Renal cortical epithelial cell (primary cell): ENCODE results near the gene NUDT3. TPM values are rescaled to one million over a fixed set of nuclear protein-coding genes. Genes with fewer than 3 reads are reported as not detected.

Source experiments
- DNase-seq: peaks from one replicate; pipeline ENCODE4 v3.0.0-alpha.2; 2011; ENCODE audit warnings: low read depth
- total RNA-seq: library from RNA; depleted of rRNA; stranded (reverse); fragments of >200 nt; gene quantifications from 2 replicates; pipeline ENCODE4 v1.2.3, GENCODE V29; 2014

The NUDT3 gene
- total RNA-seq, 1 donor from 2014 or later: 26.9 TPM

DNA sequence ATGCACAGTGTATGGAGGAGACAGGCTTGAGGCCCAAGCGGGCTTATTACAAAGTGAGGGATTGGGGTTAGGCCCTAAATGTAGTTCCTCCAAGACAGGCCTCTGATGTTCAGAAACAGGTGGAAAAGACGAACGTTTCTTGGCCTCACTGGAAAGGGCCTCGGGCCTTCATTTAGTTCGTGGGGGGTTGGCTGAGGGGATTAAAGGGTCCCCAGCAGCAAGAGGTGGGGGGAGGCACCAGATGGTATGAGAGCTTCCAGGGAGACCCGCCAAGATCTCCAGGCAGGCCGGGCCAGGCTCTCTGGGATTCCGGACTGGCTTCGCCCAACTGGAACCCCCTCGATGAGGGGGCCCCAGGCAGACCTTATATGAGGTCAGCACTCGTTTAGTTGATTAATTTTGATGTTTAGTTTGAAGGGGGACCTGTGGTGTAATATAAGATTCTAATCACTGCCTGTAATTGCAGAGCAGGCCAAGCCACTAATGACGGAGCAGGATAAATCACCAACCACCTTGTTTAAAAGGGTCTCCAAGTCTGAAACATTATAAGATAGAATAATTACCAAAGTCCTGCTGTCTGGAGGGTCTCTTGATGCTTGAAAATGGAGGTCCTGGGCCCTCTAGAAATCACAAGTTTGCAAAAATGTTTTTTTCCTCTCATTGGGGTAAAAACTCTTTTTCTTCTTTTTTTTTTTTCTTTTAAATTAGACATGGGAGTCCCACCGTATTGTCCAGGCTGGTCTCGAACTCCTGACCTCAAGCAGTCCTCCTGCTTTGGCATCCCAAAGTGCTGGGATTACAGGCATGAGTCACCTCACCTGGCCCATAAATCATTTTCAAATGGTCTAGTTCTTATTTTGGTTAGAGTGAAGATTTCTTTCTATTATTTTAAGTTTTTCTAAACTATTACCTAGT lies 153.6 kb downstream of the NUDT3 start:
- no peak for DNase-seq

DNA sequence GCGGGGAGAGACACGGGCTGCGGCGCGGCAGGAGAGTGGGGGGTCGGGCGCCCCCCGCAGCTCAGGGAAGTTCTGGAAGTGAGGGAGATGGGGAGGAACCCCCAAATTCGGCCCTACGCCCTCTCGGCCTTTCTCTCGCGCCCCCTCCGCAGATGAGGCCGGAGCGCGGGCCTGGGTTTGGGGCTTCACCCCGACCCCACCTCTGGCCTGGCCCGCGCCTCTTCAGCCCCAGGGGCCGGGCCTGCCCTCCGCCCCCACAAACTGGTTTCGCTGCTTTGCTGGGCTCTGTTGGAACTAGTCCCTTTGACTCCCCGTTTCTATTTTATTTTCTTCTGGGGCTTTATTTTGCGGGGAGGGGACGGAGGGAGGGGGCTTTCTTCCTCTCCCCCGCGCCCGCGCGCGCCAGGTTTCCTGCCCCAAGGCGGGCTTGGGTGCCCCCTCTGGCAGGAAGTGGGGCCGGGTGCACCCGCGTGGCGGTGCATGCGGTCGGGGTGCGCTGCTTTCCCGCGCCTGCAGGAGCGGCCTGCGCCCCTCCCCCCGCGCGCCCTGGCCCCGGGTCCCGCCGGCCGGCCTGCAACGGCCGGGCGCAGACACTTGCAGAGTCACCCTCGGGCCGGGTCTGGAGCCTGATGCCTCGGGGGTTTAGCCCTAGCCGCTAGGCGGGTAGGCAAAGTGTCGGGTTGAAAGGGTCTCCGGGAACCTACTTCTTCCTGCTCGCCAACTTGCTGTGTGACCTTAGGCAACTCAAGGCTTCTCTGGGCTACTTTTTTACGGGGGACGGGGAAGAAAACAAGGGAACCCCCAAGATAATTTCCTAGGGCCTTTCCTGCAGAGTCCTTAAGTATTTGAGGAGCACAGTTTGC lies 154.5 kb downstream of the NUDT3 start:
- no peak for DNase-seq

DNA sequence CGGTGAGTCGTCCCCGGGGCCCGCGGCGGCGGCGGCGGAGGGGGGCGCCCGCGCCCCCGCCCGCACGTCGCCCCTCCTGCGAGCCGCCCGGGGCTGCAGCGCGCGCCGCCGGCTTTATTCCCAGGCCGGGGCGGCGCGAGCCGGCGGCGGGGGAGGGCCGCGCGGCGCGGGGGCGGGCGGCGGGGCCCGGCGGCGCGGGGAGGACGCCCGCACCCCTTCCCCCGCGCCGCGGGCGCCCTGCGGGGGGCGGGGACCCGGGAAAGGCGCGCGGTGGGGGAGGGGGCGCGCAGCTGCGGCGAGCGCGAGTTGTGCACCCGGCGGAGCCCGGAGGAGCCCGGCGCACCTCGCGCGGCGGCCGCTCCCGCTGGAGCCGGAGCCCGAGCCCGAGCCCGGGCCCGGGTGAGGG lies 155.2 kb downstream of the NUDT3 start:
- no peak for DNase-seq

DNA sequence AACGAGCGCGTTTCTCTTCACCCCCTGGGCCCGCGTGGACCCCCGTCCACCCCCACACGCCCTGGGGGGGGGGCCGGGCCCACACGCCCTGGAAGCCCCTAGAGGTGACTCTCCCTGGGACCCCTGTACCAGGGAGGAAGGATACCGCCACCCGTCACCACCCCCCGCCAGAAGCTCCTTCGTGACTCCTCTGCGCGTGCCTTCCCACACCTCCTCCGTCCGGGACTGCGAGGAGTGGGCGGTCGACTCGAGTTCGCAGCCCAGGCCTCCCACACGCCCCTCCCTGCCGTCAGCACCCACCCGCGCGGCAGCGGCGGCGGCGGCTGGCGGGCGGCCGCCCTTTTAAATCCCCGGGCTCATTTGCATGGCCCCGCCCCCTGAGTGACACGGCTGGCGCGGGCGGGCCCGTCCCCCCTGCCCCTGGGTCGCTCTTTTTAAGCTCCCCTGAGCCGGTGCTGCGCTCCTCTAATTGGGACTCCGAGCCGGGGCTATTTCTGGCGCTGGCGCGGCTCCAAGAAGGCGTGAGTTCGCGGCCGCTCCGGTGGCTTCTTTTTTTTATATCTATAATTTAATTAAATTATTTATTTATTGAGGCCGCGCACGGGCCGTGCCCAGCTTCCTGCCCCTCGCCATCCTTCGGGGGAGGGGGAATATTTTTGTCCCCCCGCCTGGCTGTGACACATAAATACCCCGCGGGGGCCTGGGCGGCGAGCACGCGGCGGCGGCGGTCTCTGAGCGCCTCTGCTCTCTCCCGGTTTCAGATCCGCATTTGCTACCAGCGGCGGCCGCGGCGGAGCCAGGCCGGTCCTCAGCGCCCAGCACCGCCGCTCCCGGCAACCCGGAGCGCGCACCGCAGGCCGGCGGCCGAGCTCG lies 155.8 kb downstream of the NUDT3 start, which contains the start of gene HMGA1:
Gene HMGA1, plus strand, starts transcription at position 431 of the 873 bp plus-strand sequence. CDS start 3,908 bp downstream, outside the sequence.
- peak; percentile 60 for DNase-seq

DNA sequence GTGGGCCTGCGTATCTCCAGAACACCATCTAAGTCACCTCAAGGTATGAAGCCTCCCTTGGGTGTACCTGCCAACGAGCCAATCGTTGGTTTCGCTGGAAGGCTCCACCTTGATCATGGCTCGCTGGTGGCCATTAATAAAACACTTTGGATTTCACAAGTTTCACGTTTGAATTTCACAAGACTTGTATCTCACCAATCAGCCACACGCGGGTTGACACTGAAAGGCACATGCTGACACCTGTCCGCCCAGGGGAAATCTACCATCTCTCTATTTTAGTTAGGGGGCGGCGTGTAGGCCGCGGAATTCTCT lies 156.4 kb downstream of the NUDT3 start:
- peak; percentile 63 for DNase-seq

DNA sequence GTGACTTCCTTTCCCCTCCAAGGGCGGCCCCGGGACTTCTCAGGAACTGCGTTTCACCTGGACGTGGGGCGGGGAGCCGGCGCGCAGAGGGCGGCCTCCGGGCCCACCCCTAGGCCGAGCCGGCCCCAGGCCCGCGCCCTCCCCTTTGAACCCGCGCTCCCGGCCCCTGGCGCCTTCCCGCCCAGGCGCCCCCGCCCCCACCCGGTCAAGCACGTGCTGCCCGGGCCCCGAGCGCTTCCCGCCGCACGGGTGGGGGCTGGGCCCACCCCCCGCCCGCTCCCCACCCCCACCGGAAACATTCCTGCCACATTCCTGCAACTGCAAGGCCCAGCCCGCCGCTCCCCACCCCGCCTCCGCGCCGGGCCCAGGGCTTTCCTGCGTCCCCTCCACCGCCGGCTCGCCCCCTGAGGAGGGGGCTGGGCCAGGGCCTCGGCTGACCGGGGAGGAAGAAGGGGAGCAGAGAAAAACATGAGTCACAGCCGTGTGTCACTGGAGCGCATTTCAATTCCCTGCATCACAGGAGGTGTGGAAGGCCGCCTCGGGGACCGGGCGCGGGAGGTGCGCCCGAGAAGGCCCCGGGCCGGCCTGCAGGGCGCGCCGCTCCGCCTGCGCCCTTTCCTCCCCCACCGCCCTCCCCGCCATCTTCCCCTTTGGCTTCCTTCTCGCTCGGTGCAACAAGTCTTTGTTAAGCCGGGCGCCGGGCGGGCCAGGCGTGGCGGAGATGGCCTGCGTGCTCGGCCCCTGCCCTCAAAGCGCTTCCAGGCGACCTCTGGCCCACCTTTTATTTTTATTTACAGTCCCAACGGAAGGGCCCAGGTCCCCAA lies 156.9 kb downstream of the NUDT3 start:
- peak; percentile 87 for DNase-seq

DNA sequence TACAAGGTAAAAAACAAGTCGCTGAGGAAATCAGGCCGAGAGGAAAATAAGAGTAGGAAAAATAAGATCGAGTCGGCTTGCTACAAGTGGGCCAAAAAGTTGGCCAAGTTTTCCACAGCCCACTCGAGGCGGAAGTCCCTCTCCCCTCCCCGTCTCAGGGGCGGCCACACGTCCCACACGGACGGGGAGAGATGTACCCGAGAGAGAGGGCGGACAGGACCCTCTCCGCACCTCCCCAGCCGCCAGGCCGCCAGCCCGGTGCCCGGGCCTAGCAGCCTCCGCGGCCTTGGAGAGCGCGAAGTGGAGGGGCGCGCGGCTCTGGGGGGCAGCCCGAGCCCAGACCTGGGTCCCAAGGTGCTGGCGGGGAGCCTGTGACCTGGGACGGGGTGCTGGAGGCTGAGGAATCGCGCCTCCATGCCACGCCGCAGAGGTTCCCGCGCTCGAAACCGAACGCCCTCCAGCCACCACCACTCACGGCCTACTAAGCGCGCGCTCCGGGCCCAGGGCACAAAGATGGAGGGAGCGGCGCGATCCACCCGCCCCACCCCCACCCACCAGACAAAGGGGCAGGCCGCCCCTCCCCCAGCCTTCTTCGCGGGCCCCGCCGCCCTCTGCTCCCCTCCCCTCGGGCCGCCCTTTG lies 157.7 kb downstream of the NUDT3 start:
- no peak for DNase-seq

DNA sequence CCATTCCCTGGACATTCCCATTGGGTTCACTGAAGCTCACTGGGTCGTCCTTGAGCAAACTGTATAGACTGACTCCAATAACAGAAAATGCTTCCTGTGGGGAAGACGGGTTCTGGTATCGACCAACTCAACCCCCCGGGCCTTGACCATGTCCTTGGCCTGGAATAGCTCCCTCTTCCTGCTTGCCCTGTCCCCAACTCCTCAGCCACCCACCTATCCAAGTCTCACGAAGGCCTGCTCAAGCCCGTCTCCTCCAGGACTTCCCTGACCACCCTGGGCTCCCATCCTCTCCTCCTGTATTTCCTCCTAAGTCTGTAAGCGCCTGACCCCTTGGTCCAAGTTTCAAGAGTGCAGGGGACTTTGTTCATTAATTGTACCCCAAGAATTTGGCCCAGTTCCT lies 158.6 kb downstream of the NUDT3 start:
- DNase-seq: no peak

DNA sequence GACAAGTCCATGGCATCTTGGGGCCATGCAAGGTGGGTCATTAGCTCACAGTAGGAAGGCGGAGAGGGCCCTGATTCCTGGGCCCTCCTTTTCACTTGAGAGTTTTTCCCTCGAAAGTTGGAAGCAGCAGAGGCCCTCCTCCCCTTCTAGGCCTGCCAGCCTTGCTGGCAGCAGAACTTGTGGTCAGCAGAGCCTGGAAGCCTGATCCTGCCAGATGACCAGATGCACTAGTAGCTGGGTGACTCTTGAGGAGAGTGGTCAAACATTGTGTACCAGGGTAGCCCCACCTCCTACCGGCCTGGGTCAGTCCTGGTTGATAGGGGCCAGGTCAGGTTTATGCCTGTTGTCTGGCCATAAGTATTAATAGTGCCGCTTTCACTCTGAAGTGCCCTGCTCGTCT lies 159.6 kb downstream of the NUDT3 start:
- DNase-seq: no peak

DNA sequence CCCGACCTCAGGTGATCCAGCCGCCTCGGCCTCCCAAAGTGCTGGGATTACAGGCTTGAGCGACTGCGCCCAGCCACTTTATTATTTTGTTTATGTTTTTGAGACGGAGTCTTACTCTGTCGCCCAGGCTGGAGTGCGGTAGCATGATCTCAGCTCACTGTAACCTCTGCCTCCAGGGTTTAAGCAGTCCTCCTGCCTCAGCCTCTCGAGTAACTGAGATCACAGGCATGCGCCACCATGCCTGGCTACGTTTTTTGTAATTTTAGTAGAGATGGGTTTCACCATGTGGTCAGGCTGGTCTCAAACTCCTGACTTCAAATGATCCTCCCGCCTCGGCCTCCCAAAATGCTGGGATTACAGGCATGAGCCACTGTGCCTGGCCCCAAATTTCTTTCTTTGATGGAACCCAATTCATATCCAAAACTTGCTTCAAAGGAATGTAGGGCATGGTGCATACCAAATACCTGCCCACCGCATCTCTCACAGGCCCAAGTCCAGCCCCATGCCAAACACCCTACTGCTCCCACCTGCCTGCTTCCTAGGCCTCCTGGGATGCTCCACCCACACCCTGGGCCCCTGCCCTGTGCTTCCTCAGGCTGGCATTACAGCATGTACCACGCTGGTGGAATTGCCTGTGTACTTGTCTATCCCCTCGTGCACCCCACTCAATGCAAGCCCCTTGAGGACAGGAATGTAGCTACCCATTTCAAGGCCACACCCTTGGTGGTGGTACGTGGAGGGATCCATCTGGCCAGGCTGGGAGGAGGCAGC lies 160.7 kb downstream of the NUDT3 start:
- DNase-seq: no peak

DNA sequence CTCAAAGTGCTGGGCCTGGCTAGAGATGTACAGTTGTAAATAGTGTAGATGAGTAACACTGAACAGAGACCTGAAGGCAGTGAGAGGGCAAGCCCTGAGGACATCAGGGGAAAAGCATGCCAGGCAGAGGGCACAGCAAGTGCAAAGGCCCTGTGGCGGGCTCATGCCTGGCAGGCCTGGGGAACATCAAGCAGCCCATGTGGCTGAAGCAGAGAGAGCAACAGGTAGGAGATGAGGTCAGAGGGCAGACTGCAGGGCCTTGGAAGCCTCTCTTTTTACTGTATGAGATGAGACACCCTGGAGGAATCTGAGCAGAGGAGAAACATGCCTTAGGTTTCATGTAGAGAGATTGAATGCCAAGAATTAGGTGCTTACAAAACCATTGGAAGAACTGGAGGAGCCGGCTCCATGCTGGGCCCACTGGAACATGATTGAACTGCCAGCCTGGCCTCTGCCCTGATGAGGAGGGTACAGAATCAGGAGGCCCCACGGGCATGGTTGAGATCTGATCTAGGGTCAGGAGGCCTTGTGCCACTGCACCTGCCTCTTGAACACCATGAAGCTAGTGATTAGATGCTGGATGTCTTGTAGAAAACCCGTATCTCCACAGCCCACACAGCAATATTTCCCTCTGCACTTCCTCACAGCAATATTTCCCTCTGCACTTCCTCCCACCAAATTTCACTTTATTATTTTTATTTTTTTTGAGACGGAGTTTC lies 161.7 kb downstream of the NUDT3 start:
- DNase-seq: no peak

DNA sequence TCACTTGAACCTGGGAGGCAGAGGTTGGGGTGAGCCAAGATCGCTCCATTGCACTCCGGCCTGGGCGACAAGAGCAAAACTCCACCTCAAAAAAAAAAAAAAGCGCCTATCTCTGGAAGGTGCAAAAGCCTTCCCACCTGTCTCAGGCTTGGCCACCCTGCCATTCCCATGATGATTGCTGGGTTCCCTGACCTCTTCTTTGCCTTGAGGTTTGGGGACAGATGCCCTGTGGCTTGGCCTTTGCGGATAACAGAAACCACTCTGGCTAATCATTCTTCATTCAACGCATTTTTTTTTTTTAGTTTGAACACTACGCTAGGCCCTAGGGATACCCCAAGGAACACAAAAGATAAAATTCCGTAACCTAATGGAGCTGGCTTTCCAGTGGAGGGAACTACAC lies 162.6 kb downstream of the NUDT3 start:
- no peak for DNase-seq

Other genes with a start within 250 kb of the NUDT3 start
- 0.05 TPM in 1 of 2 replicates, not detected in the other for gene GRM4, start 246.6 kb downstream of the NUDT3 start, total RNA-seq
- gene HMGA1, start 155.8 kb downstream of the NUDT3 start, total RNA-seq: 41.1 and 177 TPM in 2 replicates
- gene SMIM29, start 143.7 kb downstream of the NUDT3 start, total RNA-seq: 9.9 and 30.6 TPM in 2 replicates
- gene RPS10, start 33.4 kb upstream of the NUDT3 start, total RNA-seq: 755 and 4,125 TPM in 2 replicates
- under 0.01 TPM in 1 of 2 replicates, not detected in the other for gene PACSIN1, start 73.4 kb upstream of the NUDT3 start, total RNA-seq
- not detected in 2 replicates for gene SPDEF, start 163.7 kb upstream of the NUDT3 start, total RNA-seq